Testis (tissue), 3 donors: Measurements from ENCODE around the gene LYZ. TPM values are rescaled to one million over a fixed set of nuclear protein-coding genes. Genes with fewer than 3 reads are reported as not detected.

ENCODE experiments used
- DNase-seq: peaks from one replicate; pipeline ENCODE4 v3.0.0-alpha.2; 2019
- H3K27ac ChIP-seq, 2 donors: fragments of 200-600 bp; sonication (generic); one replicate each; pipeline ENCODE4 v1.5.1; 2019
- H3K27me3 ChIP-seq: fragments of 200-600 bp; sonication (generic); one replicate; pipeline ENCODE4 v1.5.1; 2019
- H3K36me3 ChIP-seq: fragments of 200-600 bp; sonication (generic); one replicate; pipeline ENCODE4 v1.5.1; 2017; ENCODE audit warnings: low read depth; ENCODE audit errors: missing control alignments
- H3K4me1 ChIP-seq: fragments of 200-600 bp; sonication (generic); one replicate; pipeline ENCODE4 v1.5.1; 2019
- H3K4me3 ChIP-seq, 2 donors: fragments of 200-600 bp; sonication (generic); one replicate each; pipeline ENCODE4 v1.5.1; 2017 to 2019
- H3K9me3 ChIP-seq: fragments of 200-600 bp; sonication (generic); one replicate; pipeline ENCODE4 v1.5.1; 2017
- CTCF ChIP-seq, 3 experiments: fragments of 450-650 bp in 2 of 3; fragments of 200-600 bp in 1 of 3; sonication (generic) in 1 of 3; IDR thresholded peaks; one replicate each; pipeline ENCODE4 v1.5.1; 2016 to 2019; ENCODE audit warnings: antibody characterized with exemption in 3 of 3, mild to moderate bottlenecking in 2 of 3, moderate library complexity in 1 of 3
- POLR2A ChIP-seq: fragments of 450-650 bp; IDR thresholded peaks from one replicate; pipeline ENCODE4 v1.6.1; 2017; ENCODE audit warnings: antibody characterized with exemption, mild to moderate bottlenecking, moderate library complexity
- WGBS, 2 donors: methylation state at CpG; one replicate each; pipeline ENCODE4 v1.1.5; 2018; 5-methylcytosine and 5-hydroxymethylcytosine counted together
- intact Hi-C: fragments of 100-400 bp; cut with DNase I; formaldehyde crosslinking; loops from one replicate; pipeline ENCODE4 v1.15.1; 2023; ENCODE audit warnings: low total_unique reads
- polyA plus RNA-seq: library from polyadenylated mRNA; stranded (reverse); fragments of 350-450 nt; fragmentation: Illumina TruSeq; extraction: RNeasy Lipid Tissue Mini Kit (QIAGEN cat#74804); gene quantifications from one replicate; pipeline ENCODE4 v1.2.3, GENCODE V29; 2014; ENCODE audit warnings: low read depth, low replicate concordance; ENCODE audit not compliant: insufficient read depth
- small RNA-seq, 2 donors: library from RNA; depleted of rRNA; stranded (forward); fragments of <200 nt; gene quantifications; one replicate each; pipeline ENCODE3, GENCODE V24; 2016
- total RNA-seq, 2 donors: library from RNA; depleted of rRNA; stranded (reverse); fragments of >200 nt; gene quantifications; one replicate each; pipeline ENCODE4 v1.2.3, GENCODE V29; 2016

LYZ gene
- total and polyA plus RNA-seq, 3 donors from 2014 or later = 3.4 to 203 (median 9.7) TPM

GRCh38 chr12:69401940-69402339, 53.8 kb downstream of the LYZ start:
- H3K36me3 ChIP-seq = no peaks in the 10 kb centered on the region
- no peak for TF ChIP-seq CTCF (IDR thresholded peaks at IDR 0.05)
- no peak for TF ChIP-seq POLR2A
- H3K4me3 ChIP-seq = no peak overlapping the region
- no peaks in the 10 kb centered on the region for H3K9me3 ChIP-seq
- DNase-seq = no peak
- H3K4me1 ChIP-seq = no peaks in the 10 kb centered on the region
- H3K27me3 ChIP-seq = no peaks in the 10 kb centered on the region
- no peak overlapping the region for H3K27ac ChIP-seq
- 84 to 85% methylated on average over 4 of the region's 4 CpGs for WGBS, 2 donors
- intact Hi-C loops = no loop called here

Small RNA genes lying within 50 kb of the gene (small RNA-seq; reads per million reads assigned to genes)
- gene RN7SL804P = 0 reads per million in 2 donors

Other genes starting within 250 kb of the LYZ start
- 10 to 100 TPM; 60.9 to 72.2 TPM for gene CPSF6, start 108.8 kb upstream of the LYZ start, total RNA-seq
- gene CPSF6, start 108.8 kb upstream of the LYZ start, polyA plus RNA-seq = 41.2 TPM
- gene YEATS4, start 11.4 kb downstream of the LYZ start, total RNA-seq = 10 to 100 TPM; 43.8 to 48.4 TPM
- 112 TPM for gene YEATS4, start 11.4 kb downstream of the LYZ start, polyA plus RNA-seq
- 10 to 100 TPM; 38.3 to 47.8 TPM for gene FRS2, start 122.0 kb downstream of the LYZ start, total RNA-seq
- gene FRS2, start 122.0 kb downstream of the LYZ start, polyA plus RNA-seq = 21.6 TPM
- gene CCT2, start 237.1 kb downstream of the LYZ start, total RNA-seq = 100 to 1,000 TPM; 213 to 248 TPM
- 401 TPM for gene CCT2, start 237.1 kb downstream of the LYZ start, polyA plus RNA-seq